ENCODE data around the gene C19orf38. TPM values are rescaled to one million over a fixed set of nuclear protein-coding genes. Genes with fewer than 3 reads are reported as not detected.
"Not testable (repeated sequence)": the region's sequence is repeated elsewhere in the genome, so short reads cannot be mapped to it uniquely, and the experiment has no call there.

Gene C19orf38
- total RNA-seq, 4 donors from 2014 or later, result 0.42 to 0.91 TPM; not detected in 2

- no peak overlapping the region for H3K4me3 ChIP-seq (ENCODE audit: low read depth, poor library complexity, severe bottlenecking)
- DNase-seq (ENCODE audit: low spot score in 2 of 2), result no peak
- WGBS, 2 donors, result 75 to 85% methylated on average over 7 of the region's 7 CpGs
- TF ChIP-seq, protein P1, sequence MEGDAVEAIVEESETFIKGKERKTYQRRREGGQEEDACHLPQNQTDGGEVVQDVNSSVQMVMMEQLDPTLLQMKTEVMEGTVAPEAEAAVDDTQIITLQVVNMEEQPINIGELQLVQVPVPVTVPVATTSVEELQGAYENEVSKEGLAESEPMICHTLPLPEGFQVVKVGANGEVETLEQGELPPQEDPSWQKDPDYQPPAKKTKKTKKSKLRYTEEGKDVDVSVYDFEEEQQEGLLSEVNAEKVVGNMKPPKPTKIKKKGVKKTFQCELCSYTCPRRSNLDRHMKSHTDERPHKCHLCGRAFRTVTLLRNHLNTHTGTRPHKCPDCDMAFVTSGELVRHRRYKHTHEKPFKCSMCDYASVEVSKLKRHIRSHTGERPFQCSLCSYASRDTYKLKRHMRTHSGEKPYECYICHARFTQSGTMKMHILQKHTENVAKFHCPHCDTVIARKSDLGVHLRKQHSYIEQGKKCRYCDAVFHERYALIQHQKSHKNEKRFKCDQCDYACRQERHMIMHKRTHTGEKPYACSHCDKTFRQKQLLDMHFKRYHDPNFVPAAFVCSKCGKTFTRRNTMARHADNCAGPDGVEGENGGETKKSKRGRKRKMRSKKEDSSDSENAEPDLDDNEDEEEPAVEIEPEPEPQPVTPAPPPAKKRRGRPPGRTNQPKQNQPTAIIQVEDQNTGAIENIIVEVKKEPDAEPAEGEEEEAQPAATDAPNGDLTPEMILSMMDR (IDR thresholded peaks at IDR 0.05), result no peak
- TF ChIP-seq POLR2A (IDR thresholded peaks at IDR 0.05), result no peak
- intact Hi-C loops (cut with DNase I; ENCODE audit: low total_unique reads), result no loop called here
These were observed 4.0 kb downstream of the C19orf38 start for GRCh38 chr19:10852098-10852800.

DNA sequence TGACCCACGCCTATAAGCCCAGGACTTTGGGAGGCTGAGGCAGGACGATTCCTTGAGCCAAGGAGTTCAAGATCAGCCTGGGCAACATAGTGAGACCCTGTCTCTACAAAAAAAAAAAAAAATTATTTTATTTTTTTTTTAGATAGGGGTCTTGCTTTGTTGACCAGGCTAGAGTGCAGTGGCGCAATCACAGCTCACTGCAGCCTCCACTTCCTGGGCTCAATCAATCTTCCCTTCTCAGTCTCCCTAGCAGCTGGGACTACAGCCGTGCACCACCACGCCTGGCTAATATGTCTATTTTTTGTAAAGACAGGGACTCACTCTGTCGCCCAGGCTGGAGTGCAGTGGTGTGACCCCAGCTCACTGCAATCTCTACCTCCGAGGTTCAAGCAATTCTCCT is 4.7 kb downstream of the C19orf38 start:
- intact Hi-C loops (cut with DNase I; ENCODE audit: low total_unique reads), result no loop called here
- no peak overlapping the region for H3K4me3 ChIP-seq (ENCODE audit: low read depth, poor library complexity, severe bottlenecking)
- TF ChIP-seq, protein P1 (IDR thresholded peaks at IDR 0.05), result no peak
- TF ChIP-seq POLR2A (IDR thresholded peaks at IDR 0.05), result no peak
- 64 to 77% methylated on average over 7 of the region's 7 CpGs for WGBS, 2 donors
- no peak for DNase-seq (ENCODE audit: low spot score in 2 of 2)

DNA sequence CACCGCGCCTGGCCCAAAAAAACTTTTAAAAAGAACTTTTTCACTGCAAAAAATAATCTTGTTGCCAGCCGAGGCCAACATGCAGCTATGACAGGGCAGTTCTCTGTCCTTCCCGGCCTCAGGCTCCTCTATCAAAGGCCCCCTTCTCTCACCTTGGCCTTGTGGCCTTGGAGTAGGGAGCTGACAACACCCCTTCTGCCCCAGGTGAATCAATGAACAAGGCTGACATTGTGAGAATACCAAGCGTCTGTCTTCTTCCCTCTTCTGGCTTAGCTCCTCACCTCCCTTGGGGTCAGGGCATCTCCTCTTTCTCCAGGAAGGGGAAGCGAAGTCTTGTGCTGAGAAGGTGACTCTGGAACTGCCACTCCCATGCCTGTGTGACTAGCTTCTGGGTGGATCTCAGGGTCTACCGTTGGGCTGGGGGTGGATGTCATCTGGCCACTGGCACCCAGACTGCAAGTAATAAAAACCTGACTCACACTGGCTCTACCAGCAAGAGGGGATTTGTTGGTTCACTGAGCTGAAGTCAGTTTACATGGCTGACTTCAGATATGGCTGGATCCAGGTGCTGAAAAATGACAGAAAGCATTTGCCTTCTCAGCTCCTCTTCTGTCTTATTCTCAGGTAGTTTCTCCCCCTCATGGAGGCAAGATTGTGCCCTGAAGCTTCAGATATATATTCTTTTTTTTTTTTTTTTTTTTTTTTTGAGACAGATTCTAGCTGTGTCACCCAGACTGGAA is 6.3 kb downstream of the C19orf38 start:
- no peak overlapping the region for H3K4me3 ChIP-seq (ENCODE audit: low read depth, poor library complexity, severe bottlenecking)
- WGBS, 2 donors, result 69 to 70% methylated on average over 7 of the region's 7 CpGs
- DNase-seq (ENCODE audit: low spot score in 2 of 2), result no peak
- intact Hi-C loops (cut with DNase I; ENCODE audit: low total_unique reads), result no loop called here
- TF ChIP-seq, protein P1 (IDR thresholded peaks at IDR 0.05), result no peak
- TF ChIP-seq POLR2A (IDR thresholded peaks at IDR 0.05), result no peak

DNA sequence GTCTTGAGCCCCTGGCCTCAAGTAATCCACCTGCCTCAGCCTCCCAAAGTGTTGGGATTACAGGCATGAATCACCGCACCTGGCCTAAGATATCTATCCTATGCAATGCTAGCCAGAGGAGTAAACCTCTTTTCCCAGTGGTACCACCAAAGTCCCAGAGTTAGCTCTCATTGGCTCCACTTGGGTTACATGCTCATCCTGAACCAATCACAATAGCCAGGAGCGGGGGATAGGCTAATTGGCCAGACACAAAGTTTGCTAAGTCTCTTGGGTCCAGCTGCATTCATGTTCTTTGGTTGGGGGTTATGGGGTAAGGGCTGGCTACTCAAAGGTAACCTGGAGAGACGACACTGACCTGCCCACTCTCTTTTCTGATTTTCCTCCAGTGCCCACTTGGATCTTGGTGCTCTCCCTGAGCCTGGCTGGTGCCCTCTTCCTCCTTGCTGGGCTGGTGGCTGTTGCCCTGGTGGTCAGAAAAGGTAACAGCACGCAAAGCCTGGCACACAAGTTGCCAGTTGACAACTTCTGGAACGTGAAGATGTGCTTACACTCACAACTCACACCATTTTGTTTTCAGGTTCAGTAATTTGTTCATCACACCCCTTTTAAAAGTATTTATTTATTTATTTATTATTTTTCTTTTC is 7.8 kb downstream of the C19orf38 start:
- H3K4me3 ChIP-seq (ENCODE audit: low read depth, poor library complexity, severe bottlenecking), result no peak overlapping the region
- no peak for DNase-seq (ENCODE audit: low spot score in 2 of 2)
- no peak for TF ChIP-seq POLR2A (IDR thresholded peaks at IDR 0.05)
- TF ChIP-seq, protein P1 (IDR thresholded peaks at IDR 0.05), result no peak
- intact Hi-C loops (cut with DNase I; ENCODE audit: low total_unique reads), result no loop called here
- WGBS, 2 donors, result 82 to 86% methylated on average over 5 of the region's 5 CpGs

GRCh38 chr19:10856899-10857298 is 8.7 kb downstream of the C19orf38 start:
- 94 to 100% methylated on average over 1 of the region's 1 CpG for WGBS, 2 donors

DNA sequence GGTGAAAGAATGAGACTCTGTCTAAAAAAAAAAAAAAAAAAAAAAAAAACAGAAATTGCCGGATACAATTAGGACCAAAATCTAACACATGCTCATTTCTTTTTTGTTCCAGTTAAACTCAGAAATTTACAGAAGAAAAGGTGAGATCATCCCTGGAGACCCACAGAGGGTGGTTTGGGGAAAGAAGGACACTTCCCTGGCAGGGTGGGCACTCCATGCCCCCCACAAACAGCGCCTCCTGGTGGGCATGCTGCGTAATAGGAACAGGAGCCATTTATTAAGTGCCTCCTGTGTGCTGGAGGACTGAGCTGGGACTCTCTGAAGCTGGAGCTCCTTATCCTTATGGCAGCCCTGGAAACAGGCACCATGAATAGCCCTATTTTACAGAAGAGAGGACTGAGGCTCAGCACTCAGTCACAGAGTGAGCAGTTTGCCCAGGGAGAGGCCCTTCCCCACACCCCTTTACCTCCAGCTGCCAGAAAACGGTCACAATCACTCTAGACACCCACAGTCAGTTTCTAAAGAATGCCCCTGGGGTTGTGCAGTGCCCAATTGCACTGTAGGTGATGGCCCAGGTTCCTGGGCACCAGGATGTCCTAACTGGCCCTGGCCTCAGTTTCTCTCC is 10.1 kb downstream of the C19orf38 start:
- H3K4me3 ChIP-seq (ENCODE audit: low read depth, poor library complexity, severe bottlenecking), result no peak overlapping the region
- no peak for DNase-seq (ENCODE audit: low spot score in 2 of 2)
- TF ChIP-seq POLR2A (IDR thresholded peaks at IDR 0.05), result no peak
- TF ChIP-seq, protein P1 (IDR thresholded peaks at IDR 0.05), result no peak
- 40 to 42% methylated on average over 4 of the region's 4 CpGs for WGBS, 2 donors
- intact Hi-C loops (cut with DNase I; ENCODE audit: low total_unique reads), result no loop called here

More at GRCh38 chr19:10856899-10857298, 8.7 kb downstream of the C19orf38 start:
- intact Hi-C loops (cut with DNase I; ENCODE audit: low total_unique reads); DNase-seq (ENCODE audit: low spot score in 2 of 2); H3K4me3 ChIP-seq (ENCODE audit: low read depth, poor library complexity, severe bottlenecking): not testable (repeated sequence)

All from lower leg skin (tissue), 4 donors.